Ureter (tissue), 1 donor: ENCODE data around the gene ARMH1. TPM values are rescaled to one million over a fixed set of nuclear protein-coding genes. Genes with fewer than 3 reads are reported as not detected.
A peak's percentile ranks its signal among the peaks of the same experiment; 100 is the strongest.
"Not testable (repeated sequence)": the region's sequence is repeated elsewhere in the genome, so short reads cannot be mapped to it uniquely, and the experiment has no call there.

Experiments
- DNase-seq: peaks from one replicate; pipeline ENCODE4 v3.0.0-alpha.2; 2020; ENCODE audit warnings: low spot score
- total RNA-seq: library from RNA; stranded (reverse); gene quantifications from one replicate; pipeline ENCODE4 v1.2.4, GENCODE V29; 2023
- donor health status: DM: yes; HTN: yes; CAD: no.

Gene ARMH1
- total RNA-seq, 1 donor from 2014 or later = 3.0 TPM

- no peak for DNase-seq
These were observed 21.2 kb downstream of the ARMH1 start for GRCh38 chr1:44695671-44696070.

- no peak for DNase-seq
These were observed 21.6 kb downstream of the ARMH1 start for GRCh38 chr1:44696101-44696500.

- no peak for DNase-seq
These were observed 22.4 kb downstream of the ARMH1 start for GRCh38 chr1:44696789-44697345.

- DNase-seq = no peak
These were observed 23.6 kb downstream of the ARMH1 start for GRCh38 chr1:44698138-44698537.

- not testable (repeated sequence) for DNase-seq
These were observed 24.9 kb downstream of the ARMH1 start for GRCh38 chr1:44699375-44699774.

GRCh38 chr1:44700573-44700972 lies 26.1 kb downstream of the ARMH1 start:
- DNase-seq = no peak

- DNase-seq = no peak
These were observed 26.6 kb downstream of the ARMH1 start for GRCh38 chr1:44701141-44701573.

GRCh38 chr1:44705470-44705869 lies 31.0 kb downstream of the ARMH1 start:
- DNase-seq = no peak

- no peak for DNase-seq
These were observed 31.4 kb downstream of the ARMH1 start for GRCh38 chr1:44705938-44706337.

- DNase-seq = no peak
These were observed 32.8 kb downstream of the ARMH1 start for GRCh38 chr1:44707112-44707881.

GRCh38 chr1:44707959-44708831 lies 33.7 kb downstream of the ARMH1 start:
- no peak for DNase-seq

- no peak for DNase-seq
These were observed 38.8 kb downstream of the ARMH1 start for GRCh38 chr1:44713321-44713781.

GRCh38 chr1:44714532-44714931 lies 40.0 kb downstream of the ARMH1 start:
- DNase-seq = no peak

- DNase-seq = peak; percentile 81
These were observed 40.5 kb downstream of the ARMH1 start for GRCh38 chr1:44714944-44715571.

GRCh38 chr1:44717156-44717555 lies 42.6 kb downstream of the ARMH1 start:
- no peak for DNase-seq

GRCh38 chr1:44717653-44718052 lies 43.1 kb downstream of the ARMH1 start:
- no peak for DNase-seq

GRCh38 chr1:44718091-44718490 lies 43.6 kb downstream of the ARMH1 start:
- no peak for DNase-seq

- no peak for DNase-seq
These were observed 44.8 kb downstream of the ARMH1 start for GRCh38 chr1:44719318-44719717.

- no peak for DNase-seq
These were observed 45.8 kb downstream of the ARMH1 start for GRCh38 chr1:44720281-44720680.

- DNase-seq = peak; percentile 77
These were observed 47.2 kb downstream of the ARMH1 start for GRCh38 chr1:44721485-44722361.

- DNase-seq = no peak
These were observed 48.5 kb downstream of the ARMH1 start for GRCh38 chr1:44723064-44723463.
